Neural cell (in vitro differentiated cells): ENCODE measurements around the gene SNRPA1. TPM values are rescaled to one million over a fixed set of nuclear protein-coding genes. Genes with fewer than 3 reads are reported as not detected.
A peak's percentile ranks its signal among the peaks of the same experiment; 100 is the strongest.

Experiments used
- H2AFZ ChIP-seq: fragments of 200-600, 300-800 bp; sonication (generic), shearing (Covaris generic); 2 replicates; pipeline ENCODE4 v1.6.0; 2014; ENCODE audit warnings: low read depth, mild to moderate bottlenecking, antibody characterized with exemption, low read length, moderate library complexity
- H3F3A ChIP-seq: fragments of 200-600 bp; shearing (Covaris generic); 2 replicates; pipeline ENCODE4 v1.6.1; 2016; ENCODE audit warnings: mild to moderate bottlenecking, moderate library complexity, mixed read lengths, antibody characterized with exemption, low read length; ENCODE audit not compliant: insufficient read depth, poor library complexity, severe bottlenecking
- H3K27ac ChIP-seq: fragments of 200-600, 300-800 bp; sonication (generic), shearing (Covaris generic); 2 replicates; pipeline ENCODE4 v1.5.1; 2014; ENCODE audit warnings: mild to moderate bottlenecking, low read length, moderate library complexity
- H3K27me3 ChIP-seq: fragments of 300-800, 200-600 bp; sonication (generic), shearing (Covaris generic); 2 replicates; pipeline ENCODE4 v1.6.0; 2014; ENCODE audit warnings: mild to moderate bottlenecking, low read depth, low read length, moderate library complexity; ENCODE audit not compliant: insufficient read depth
- H3K36me3 ChIP-seq: fragments of 300-800, 200-600 bp; sonication (generic), shearing (Covaris generic); 2 replicates; pipeline ENCODE4 v1.5.1; 2014; ENCODE audit warnings: mild to moderate bottlenecking, antibody characterized with exemption, low read length, moderate library complexity; ENCODE audit not compliant: insufficient read depth
- H3K4me2 ChIP-seq: fragments of 300-800, 200-600 bp; sonication (generic), shearing (Covaris generic); 2 replicates; pipeline ENCODE4 v1.6.0; 2014; ENCODE audit warnings: mild to moderate bottlenecking, low read length
- H3K4me3 ChIP-seq: fragments of 300-800, 200-600 bp; sonication (generic), shearing (Covaris generic); 2 replicates; pipeline ENCODE4 v1.5.1; 2014; ENCODE audit warnings: mild to moderate bottlenecking, low read length, moderate library complexity
- H3K79me2 ChIP-seq: fragments of 200-600 bp; shearing (Covaris generic); replicated peaks from 2 replicates; pipeline ENCODE4 v1.6.0; 2014; ENCODE audit warnings: mild to moderate bottlenecking, low read length, moderate library complexity; ENCODE audit not compliant: insufficient read depth
- H3K9ac ChIP-seq: fragments of 300-800, 200-600 bp; sonication (generic), shearing (Covaris generic); 2 replicates; pipeline ENCODE4 v1.6.1; 2016; ENCODE audit warnings: mild to moderate bottlenecking, low read length, mixed read lengths
- H3K9me2 ChIP-seq: fragments of 200-600 bp; shearing (Covaris generic); 2 replicates; pipeline ENCODE4 v1.6.1; 2016; ENCODE audit warnings: mild to moderate bottlenecking, low read length, mixed read lengths; ENCODE audit not compliant: insufficient read depth
- H3K9me3 ChIP-seq: fragments of 200-600, 300-800 bp; sonication (generic), shearing (Covaris generic); 2 replicates; pipeline ENCODE4 v1.6.1; 2016; ENCODE audit warnings: mild to moderate bottlenecking, mixed run types, low read length, moderate library complexity, mixed read lengths
- H4K20me1 ChIP-seq: fragments of 200-600 bp; shearing (Covaris generic); 2 replicates; pipeline ENCODE4 v1.6.1; 2016; ENCODE audit warnings: mild to moderate bottlenecking, mixed run types; ENCODE audit not compliant: insufficient read depth
- CTCF ChIP-seq: fragments of 450-650 bp; IDR thresholded peaks from 2 replicates; pipeline ENCODE4 v1.5.1; 2014; ENCODE audit warnings: antibody characterized with exemption, mild to moderate bottlenecking, moderate library complexity; ENCODE audit not compliant: poor library complexity, severe bottlenecking
- EP300 ChIP-seq: fragments of 450-650 bp; conservative IDR thresholded peaks from 2 replicates; pipeline ENCODE4 v1.6.1; 2014; ENCODE audit warnings: antibody characterized with exemption, mild to moderate bottlenecking, moderate library complexity; ENCODE audit not compliant: poor library complexity, severe bottlenecking
- EZH2 ChIP-seq: fragments of 200-600, 300-800 bp; shearing (Covaris generic), sonication (generic); IDR thresholded peaks from 2 replicates; pipeline ENCODE4 v1.6.1; 2014; ENCODE audit warnings: antibody characterized with exemption, low read length, borderline replicate concordance, mild to moderate bottlenecking; ENCODE audit not compliant: insufficient read depth, poor library complexity, severe bottlenecking
- MXI1 ChIP-seq: fragments of 450-650 bp; conservative IDR thresholded peaks from 2 replicates; pipeline ENCODE4 v1.6.1; 2014; ENCODE audit warnings: antibody characterized with exemption, mild to moderate bottlenecking; ENCODE audit not compliant: poor library complexity, severe bottlenecking
- POLR2AphosphoS5 ChIP-seq: IDR thresholded peaks from 2 replicates; pipeline ENCODE4 v1.6.1; 2012
- RAD21 ChIP-seq: fragments of 450-650 bp; conservative IDR thresholded peaks from 2 replicates; pipeline ENCODE4 v1.6.1; 2014; ENCODE audit warnings: antibody characterized with exemption, mild to moderate bottlenecking, moderate library complexity
- REST ChIP-seq: IDR thresholded peaks from 2 replicates; pipeline ENCODE4 v1.6.1; 2012; ENCODE audit warnings: borderline replicate concordance
- SMC3 ChIP-seq: fragments of 450-650 bp; conservative IDR thresholded peaks from 2 replicates; pipeline ENCODE4 v1.6.1; 2014; ENCODE audit warnings: antibody characterized with exemption, mild to moderate bottlenecking, moderate library complexity; ENCODE audit not compliant: poor library complexity
- TAF1 ChIP-seq: IDR thresholded peaks from 2 replicates; pipeline ENCODE4 v1.6.1; 2012; ENCODE audit warnings: low read depth
- polyA plus RNA-seq: library from polyadenylated mRNA; depleted of rRNA; stranded (reverse); fragments of >200 nt; gene quantifications from 2 replicates; pipeline ENCODE4 v1.2.3, GENCODE V29; 2014

The SNRPA1 gene
- polyA plus RNA-seq, 1 donor from 2014 or later, result 53.6 TPM

GRCh38 chr15:101277943-101278564 lies 17.0 kb downstream of the SNRPA1 start:
- H3K27ac ChIP-seq, result no peak overlapping the region
- peak overlapping the region; percentile 38 for H3K9ac ChIP-seq

More at GRCh38 chr15:101277943-101278564, 17.0 kb downstream of the SNRPA1 start:
- no peaks in the 10 kb centered on the region for H4K20me1 ChIP-seq
- H3K79me2 ChIP-seq, result peaks cover 17% of the 10 kb centered on the region
- no peak for TF ChIP-seq EZH2
- no peak for TF ChIP-seq RAD21
- no peak for TF ChIP-seq EP300
- no peak for TF ChIP-seq POLR2AphosphoS5
- no peak for TF ChIP-seq SMC3
- TF ChIP-seq MXI1, result no peak
- TF ChIP-seq TAF1, result no peak
- no peak for TF ChIP-seq REST
- TF ChIP-seq CTCF, result no peak
- H3K4me3 ChIP-seq, result peak overlapping the region; percentile 97
- H2AFZ ChIP-seq, result peak overlapping the region; percentile 73
- no peaks in the 10 kb centered on the region for H3K36me3 ChIP-seq
- peak overlapping the region; percentile 49 for H3K4me2 ChIP-seq
- no peaks in the 10 kb centered on the region for H3K9me3 ChIP-seq
- no peaks in the 10 kb centered on the region for H3K27me3 ChIP-seq
- H3F3A ChIP-seq, result no peaks in the 10 kb centered on the region
- no peaks in the 10 kb centered on the region for H3K9me2 ChIP-seq
